AG09319 (cell line): Measurements from ENCODE around the gene MDGA2.

Source experiments
- DNase-seq: peaks from one replicate; pipeline ENCODE4 v3.0.0-alpha.2; 2010; ENCODE audit warnings: low read depth; ENCODE audit errors: extremely low read depth
- TF ChIP-seq, protein P1 (sequence below): IDR thresholded peaks from 2 replicates; pipeline ENCODE4 v1.5.1; 2011; ENCODE audit warnings: low read depth, mild to moderate bottlenecking, inconsistent platforms, low read length, moderate library complexity

MDGA2 gene

DNA sequence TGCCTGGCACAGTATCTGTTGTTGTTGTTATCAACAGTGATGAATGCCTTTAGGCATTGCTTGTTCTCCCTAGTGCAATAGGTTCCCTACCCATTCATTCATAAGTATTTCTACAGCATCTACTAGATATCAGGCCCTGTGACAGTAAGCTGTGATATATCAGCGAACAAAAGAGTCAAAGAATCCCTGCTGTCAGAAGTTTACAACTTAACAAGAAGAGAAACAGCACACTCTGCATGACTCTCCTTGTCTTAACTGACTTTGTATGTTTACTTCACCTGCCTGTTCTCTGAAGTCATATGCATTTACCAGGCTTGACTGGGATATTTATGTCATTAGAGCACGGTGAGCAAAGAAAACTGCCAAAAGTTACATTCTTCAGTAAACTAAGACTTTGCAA lies 571.6 kb downstream of the MDGA2 start:
- DNase-seq, result no peak
- TF ChIP-seq, protein P1, sequence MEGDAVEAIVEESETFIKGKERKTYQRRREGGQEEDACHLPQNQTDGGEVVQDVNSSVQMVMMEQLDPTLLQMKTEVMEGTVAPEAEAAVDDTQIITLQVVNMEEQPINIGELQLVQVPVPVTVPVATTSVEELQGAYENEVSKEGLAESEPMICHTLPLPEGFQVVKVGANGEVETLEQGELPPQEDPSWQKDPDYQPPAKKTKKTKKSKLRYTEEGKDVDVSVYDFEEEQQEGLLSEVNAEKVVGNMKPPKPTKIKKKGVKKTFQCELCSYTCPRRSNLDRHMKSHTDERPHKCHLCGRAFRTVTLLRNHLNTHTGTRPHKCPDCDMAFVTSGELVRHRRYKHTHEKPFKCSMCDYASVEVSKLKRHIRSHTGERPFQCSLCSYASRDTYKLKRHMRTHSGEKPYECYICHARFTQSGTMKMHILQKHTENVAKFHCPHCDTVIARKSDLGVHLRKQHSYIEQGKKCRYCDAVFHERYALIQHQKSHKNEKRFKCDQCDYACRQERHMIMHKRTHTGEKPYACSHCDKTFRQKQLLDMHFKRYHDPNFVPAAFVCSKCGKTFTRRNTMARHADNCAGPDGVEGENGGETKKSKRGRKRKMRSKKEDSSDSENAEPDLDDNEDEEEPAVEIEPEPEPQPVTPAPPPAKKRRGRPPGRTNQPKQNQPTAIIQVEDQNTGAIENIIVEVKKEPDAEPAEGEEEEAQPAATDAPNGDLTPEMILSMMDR, result no peak

DNA sequence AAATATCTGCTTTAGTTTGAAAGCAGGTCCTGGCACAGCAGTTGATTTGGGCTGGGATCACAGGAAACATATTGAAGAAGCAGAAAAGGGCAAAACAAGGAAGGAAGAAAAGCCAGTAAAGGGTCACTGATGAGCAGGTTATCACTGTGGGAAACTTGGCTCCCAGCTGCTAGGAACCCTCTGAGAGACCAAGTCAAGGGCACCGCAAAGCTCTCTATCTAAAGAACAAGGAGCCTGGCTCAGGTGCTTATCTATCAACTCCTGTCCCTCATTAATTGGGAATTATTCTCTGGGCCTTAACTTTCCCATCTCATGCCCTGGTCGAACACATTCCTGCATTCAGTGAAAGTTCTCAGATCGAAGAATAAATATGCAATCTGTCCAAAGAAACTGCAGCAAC lies 572.9 kb downstream of the MDGA2 start:
- DNase-seq, result no peak

DNA sequence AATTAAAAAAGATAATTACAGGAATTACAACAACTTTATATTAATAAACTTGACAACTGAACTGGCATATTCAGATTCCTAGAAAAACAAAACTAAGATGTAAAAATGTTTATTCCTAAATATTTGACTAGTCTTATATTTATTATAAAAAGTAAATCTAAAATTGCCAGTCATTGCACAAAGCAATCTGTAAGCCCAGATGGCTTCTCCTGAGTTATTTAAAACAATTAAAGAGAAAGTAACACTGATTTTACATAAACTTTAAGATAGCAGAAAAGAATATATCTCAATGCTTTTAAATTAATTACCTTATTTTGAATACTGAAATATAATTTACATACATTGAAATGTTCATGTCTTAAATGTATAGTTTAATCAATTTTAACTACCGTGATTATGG lies 589.7 kb downstream of the MDGA2 start:
- TF ChIP-seq, protein P1, result no peak
- DNase-seq, result no peak

More for the DNA sequence above, 572.9 kb downstream of the MDGA2 start:
- TF ChIP-seq, protein P1, result no peak

DNA sequence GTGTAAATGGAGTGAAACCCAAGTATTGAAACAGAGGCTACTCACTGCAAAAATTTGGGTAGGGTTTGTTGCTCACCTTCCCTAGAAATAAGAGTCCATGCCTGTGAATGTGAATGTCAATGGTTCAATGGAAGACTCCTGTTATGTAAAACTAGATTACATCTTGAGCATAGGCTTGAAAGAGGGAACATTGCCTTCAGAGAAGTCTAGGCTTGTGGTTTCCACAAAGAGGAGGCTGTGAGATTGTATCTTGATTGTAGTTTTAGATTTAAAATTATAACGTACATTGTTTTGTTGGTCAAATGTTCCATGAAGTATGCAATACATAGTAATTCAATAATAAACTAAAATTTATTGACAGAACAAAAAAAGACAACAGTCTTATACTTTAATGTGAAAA lies 610.1 kb downstream of the MDGA2 start:
- TF ChIP-seq, protein P1, result no peak
- no peak for DNase-seq

DNA sequence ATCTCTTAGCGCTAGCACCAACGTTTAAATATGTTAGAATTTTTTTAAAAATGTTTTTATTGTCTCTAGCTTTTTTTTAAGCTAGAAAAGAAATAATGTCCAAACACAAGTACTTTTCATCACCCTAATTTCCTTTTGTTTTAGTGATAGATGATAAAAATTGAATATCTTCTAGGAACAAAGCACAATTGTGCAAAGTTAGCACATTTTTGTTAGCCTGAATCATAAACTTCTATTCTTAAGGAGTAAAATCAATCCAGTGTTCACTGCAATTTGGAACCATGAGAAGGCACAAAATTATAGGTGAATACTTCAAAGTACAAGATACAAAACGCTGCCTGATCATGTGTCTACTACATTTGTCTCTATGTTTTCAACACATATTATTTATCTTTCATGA lies 615.4 kb downstream of the MDGA2 start:
- DNase-seq, result no peak
- TF ChIP-seq, protein P1, result no peak

DNA sequence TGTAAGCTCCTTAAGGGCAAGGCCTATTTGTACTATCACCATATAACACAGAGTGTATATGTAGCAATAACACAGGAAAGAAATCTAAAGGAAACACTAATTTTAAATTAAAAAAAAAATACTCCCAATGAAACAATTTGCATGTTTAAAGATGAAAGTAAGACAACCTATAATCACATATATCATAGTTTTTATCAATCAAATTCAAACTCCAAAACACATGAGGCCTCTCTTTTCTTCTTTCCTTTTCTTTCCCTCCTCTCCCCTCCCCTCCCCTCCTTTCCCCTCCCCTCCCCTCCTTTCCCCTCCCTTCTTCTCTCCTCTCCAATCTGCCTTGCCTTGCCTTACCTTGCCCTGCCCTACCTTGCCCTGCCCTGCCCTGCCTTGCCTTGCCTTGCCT lies 618.0 kb downstream of the MDGA2 start:
- DNase-seq, result no peak
- TF ChIP-seq, protein P1, result no peak

DNA sequence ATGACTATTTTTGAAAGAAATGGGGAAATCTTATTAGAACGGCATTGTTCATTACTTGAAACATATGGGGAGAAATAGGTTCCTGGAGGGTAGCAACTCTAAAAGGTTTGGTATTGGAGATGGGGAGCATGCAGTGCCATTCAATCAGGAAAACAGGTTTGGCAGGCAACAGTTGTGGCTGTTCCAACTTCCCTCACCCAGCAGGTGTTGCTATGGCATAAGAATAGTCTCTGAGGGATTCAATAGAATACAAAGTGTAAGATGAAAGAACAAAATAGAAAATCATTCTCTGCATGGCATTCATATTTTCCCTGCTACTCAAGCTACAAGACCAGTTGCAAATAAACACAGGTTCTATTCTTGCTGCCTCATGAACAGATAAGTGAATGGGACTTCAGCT lies 630.6 kb downstream of the MDGA2 start:
- no peak for DNase-seq
- TF ChIP-seq, protein P1, result no peak
